ENCODE data around the gene CCDC188.

The CCDC188 gene

DNA sequence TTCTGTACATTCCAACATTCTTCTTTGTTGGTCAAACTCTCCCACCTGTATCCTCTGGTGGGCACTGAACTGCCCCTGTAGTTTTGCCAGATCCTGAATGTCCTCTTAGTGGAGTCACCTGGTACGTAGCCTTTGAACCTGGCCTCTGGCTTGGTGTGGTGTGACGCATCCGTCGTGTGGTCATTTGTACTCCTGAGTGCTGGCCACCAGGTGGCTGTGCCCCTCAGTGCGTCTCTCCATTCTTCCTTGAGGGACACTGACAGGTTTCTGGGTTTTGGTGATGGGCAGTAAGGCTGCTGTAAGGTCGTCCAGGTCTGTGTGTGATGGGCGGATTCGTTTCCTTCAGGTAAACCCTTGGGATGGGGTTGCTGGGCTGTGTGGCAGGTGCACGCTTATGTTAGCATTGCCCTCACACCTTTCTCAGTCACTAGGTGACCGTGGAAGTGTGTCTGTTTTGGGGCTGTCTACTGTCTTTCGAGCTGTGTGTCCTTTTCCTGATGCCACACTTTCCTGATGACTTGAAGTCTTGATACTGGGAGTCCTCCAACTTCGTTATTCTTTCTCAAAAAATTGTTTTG lies 48.6 kb downstream of the CCDC188 start:
- no peak for DNase-seq

GRCh38 chr22:20101638-20102037 lies 49.2 kb downstream of the CCDC188 start:
- no peak for DNase-seq

GRCh38 chr22:20099099-20099711 lies 51.6 kb downstream of the CCDC188 start:
- no peak for DNase-seq

All from activated T-cell treated with anti-CD3 and anti-CD28 coated beads, Interleukin-2, amount 50 U/mL, for 48 hours (primary cell).